Neural crest cell (in vitro differentiated cells): ENCODE results near the gene RARS2. TPM values are rescaled to one million over a fixed set of nuclear protein-coding genes. Genes with fewer than 3 reads are reported as not detected.
"Not testable (repeated sequence)": the region's sequence is repeated elsewhere in the genome, so short reads cannot be mapped to it uniquely, and the experiment has no call there.

Source experiments
- DNase-seq: peaks from one replicate; pipeline ENCODE4 v3.0.0; 2021; ENCODE audit warnings: low read depth, mixed read lengths, low spot score
- H3K27ac Mint-ChIP-seq: one replicate; pipeline ENCODE4 v1.8.0; 2021; ENCODE audit warnings: mild to moderate bottlenecking, mixed read lengths; ENCODE audit not compliant: unreplicated experiment
- H3K27me3 Mint-ChIP-seq: 2 replicates; pipeline ENCODE4 v1.8.0; 2021; ENCODE audit warnings: low read depth, mild to moderate bottlenecking, mixed read lengths
- H3K36me3 Mint-ChIP-seq: 2 replicates; pipeline ENCODE4 v1.8.0; 2021; ENCODE audit warnings: low read depth, mild to moderate bottlenecking, mixed read lengths
- H3K4me1 Mint-ChIP-seq: 2 replicates; pipeline ENCODE4 v1.8.0; 2021; ENCODE audit warnings: mixed read lengths
- H3K4me3 Mint-ChIP-seq: one replicate; pipeline ENCODE4 v1.8.0; 2021; ENCODE audit warnings: mild to moderate bottlenecking, mixed read lengths
- H3K9me3 Mint-ChIP-seq: 2 replicates; pipeline ENCODE4 v1.8.0; 2021; ENCODE audit warnings: mixed read lengths
- CTCF ChIP-seq: fragments of 200-600 bp; sonication (generic); conservative IDR thresholded peaks from 2 replicates; pipeline ENCODE4 v1.5.0; 2021; ENCODE audit warnings: antibody characterized with exemption, mild to moderate bottlenecking
- total RNA-seq: library from RNA; stranded (reverse); gene quantifications from 2 replicates; pipeline ENCODE4 v1.2.1, GENCODE V29; 2021

Gene RARS2
- total RNA-seq, 1 donor from 2014 or later: 39.5 TPM

GRCh38 chr6:87630746-87631145 is 41.0 kb upstream of the RARS2 start:
- no peak for TF ChIP-seq CTCF
- no peak overlapping the region for H3K27ac Mint-ChIP-seq
- no peak overlapping the region for H3K4me3 Mint-ChIP-seq

GRCh38 chr6:87628881-87629280 is 39.1 kb upstream of the RARS2 start:
- H3K27me3 Mint-ChIP-seq: no peaks in the 10 kb centered on the region
- no peak for TF ChIP-seq CTCF
- no peaks in the 10 kb centered on the region for H3K9me3 Mint-ChIP-seq

More at GRCh38 chr6:87630746-87631145, 41.0 kb upstream of the RARS2 start:
- Mint-ChIP-seq H3K36me3 (peaks cover 6% of the 10 kb centered on the region), H3K9me3 (no peaks in the 10 kb centered on the region), H3K4me1 (peaks cover 5% of the 10 kb centered on the region), H3K27me3 (no peaks in the 10 kb centered on the region)
- DNase-seq: no peak

GRCh38 chr6:87628424-87628823 is 38.6 kb upstream of the RARS2 start:
- Mint-ChIP-seq H3K36me3 (peaks cover 19% of the 10 kb centered on the region), H3K27ac (no peak overlapping the region), H3K4me3 (no peak overlapping the region), H3K27me3 (no peaks in the 10 kb centered on the region), H3K4me1 (peaks cover 5% of the 10 kb centered on the region), H3K9me3 (no peaks in the 10 kb centered on the region)
- DNase-seq: no peak
- no peak for TF ChIP-seq CTCF

More at GRCh38 chr6:87628881-87629280, 39.1 kb upstream of the RARS2 start:
- DNase-seq: no peak
- H3K4me3 Mint-ChIP-seq: no peak overlapping the region
- peaks cover 18% of the 10 kb centered on the region for H3K36me3 Mint-ChIP-seq
- peaks cover 5% of the 10 kb centered on the region for H3K4me1 Mint-ChIP-seq
- no peak overlapping the region for H3K27ac Mint-ChIP-seq

- no peak overlapping the region for H3K27ac Mint-ChIP-seq
These were observed 33.5 kb upstream of the RARS2 start for GRCh38 chr6:87623248-87623647.

GRCh38 chr6:87618531-87618930 is 28.7 kb upstream of the RARS2 start:
- H3K27ac Mint-ChIP-seq: peak overlapping the region; percentile 13
- H3K4me3 Mint-ChIP-seq: no peak overlapping the region
- TF ChIP-seq CTCF: no peak
- no peaks in the 10 kb centered on the region for H3K27me3 Mint-ChIP-seq
- no peaks in the 10 kb centered on the region for H3K4me1 Mint-ChIP-seq
- no peaks in the 10 kb centered on the region for H3K9me3 Mint-ChIP-seq
- peaks cover 18% of the 10 kb centered on the region for H3K36me3 Mint-ChIP-seq
- no peak for DNase-seq

More at GRCh38 chr6:87623248-87623647, 33.5 kb upstream of the RARS2 start:
- no peak for TF ChIP-seq CTCF
- Mint-ChIP-seq H3K4me1 (peaks cover under 1% of the 10 kb centered on the region), H3K9me3 (no peaks in the 10 kb centered on the region), H3K4me3 (no peak overlapping the region), H3K27me3 (no peaks in the 10 kb centered on the region), H3K36me3 (peaks cover 23% of the 10 kb centered on the region)
- DNase-seq: no peak

GRCh38 chr6:87617405-87617804 is 27.6 kb upstream of the RARS2 start:
- no peaks in the 10 kb centered on the region for H3K9me3 Mint-ChIP-seq
- TF ChIP-seq CTCF: no peak
- no peaks in the 10 kb centered on the region for H3K4me1 Mint-ChIP-seq
- no peak for DNase-seq
- H3K36me3 Mint-ChIP-seq: peaks cover 24% of the 10 kb centered on the region
- H3K27me3 Mint-ChIP-seq: no peaks in the 10 kb centered on the region
- no peak overlapping the region for H3K4me3 Mint-ChIP-seq
- H3K27ac Mint-ChIP-seq: no peak overlapping the region

GRCh38 chr6:87613018-87613417 is 23.2 kb upstream of the RARS2 start:
- not testable (repeated sequence) for H3K4me3 Mint-ChIP-seq, H3K27ac Mint-ChIP-seq, H3K27me3 Mint-ChIP-seq, H3K9me3 Mint-ChIP-seq, H3K4me1 Mint-ChIP-seq, DNase-seq
- peaks cover 26% of the 10 kb centered on the region for H3K36me3 Mint-ChIP-seq
